Measurements from ENCODE around the gene CAPN2.

Gene CAPN2

DNA sequence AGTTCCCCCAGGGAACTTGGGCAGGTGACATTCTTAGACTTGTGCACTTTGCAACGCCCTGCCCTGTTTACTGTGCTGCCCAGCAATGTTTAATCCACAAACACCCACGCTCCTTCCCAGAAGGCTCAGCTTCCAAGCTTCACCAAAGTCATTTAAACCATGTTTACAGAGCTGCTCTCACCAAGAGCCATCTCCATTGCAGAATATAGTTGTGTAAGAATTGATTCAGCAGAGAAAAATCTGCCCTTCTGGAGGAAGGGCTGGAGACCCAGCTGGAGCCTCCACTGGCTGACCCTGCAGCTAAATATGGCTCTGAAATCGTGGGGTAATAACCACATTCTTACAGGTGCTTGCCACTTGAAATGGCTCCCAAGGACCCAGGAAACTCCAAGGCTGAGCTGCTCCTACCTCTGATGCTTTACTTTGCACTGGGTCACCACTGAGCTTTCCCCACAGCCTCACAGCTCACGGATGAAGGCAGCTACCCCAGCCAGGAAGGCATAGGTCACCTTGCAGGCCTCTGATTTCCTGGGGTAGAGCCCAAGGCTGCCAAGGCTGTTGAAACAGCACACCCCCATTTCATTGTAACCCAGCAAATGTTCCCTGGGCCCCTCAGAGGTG lies 8.7 kb downstream of the CAPN2 start:
- TF ChIP-seq, protein P1, sequence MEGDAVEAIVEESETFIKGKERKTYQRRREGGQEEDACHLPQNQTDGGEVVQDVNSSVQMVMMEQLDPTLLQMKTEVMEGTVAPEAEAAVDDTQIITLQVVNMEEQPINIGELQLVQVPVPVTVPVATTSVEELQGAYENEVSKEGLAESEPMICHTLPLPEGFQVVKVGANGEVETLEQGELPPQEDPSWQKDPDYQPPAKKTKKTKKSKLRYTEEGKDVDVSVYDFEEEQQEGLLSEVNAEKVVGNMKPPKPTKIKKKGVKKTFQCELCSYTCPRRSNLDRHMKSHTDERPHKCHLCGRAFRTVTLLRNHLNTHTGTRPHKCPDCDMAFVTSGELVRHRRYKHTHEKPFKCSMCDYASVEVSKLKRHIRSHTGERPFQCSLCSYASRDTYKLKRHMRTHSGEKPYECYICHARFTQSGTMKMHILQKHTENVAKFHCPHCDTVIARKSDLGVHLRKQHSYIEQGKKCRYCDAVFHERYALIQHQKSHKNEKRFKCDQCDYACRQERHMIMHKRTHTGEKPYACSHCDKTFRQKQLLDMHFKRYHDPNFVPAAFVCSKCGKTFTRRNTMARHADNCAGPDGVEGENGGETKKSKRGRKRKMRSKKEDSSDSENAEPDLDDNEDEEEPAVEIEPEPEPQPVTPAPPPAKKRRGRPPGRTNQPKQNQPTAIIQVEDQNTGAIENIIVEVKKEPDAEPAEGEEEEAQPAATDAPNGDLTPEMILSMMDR (IDR thresholded peaks at IDR 0.05; ENCODE audit: low read depth, low read length), result no peak
- peak; percentile 85 for DNase-seq (ENCODE audit: extremely low read depth, low read depth)

- TF ChIP-seq, protein P1 (IDR thresholded peaks at IDR 0.05; ENCODE audit: low read depth, low read length), result no peak
- no peak for DNase-seq (ENCODE audit: extremely low read depth, low read depth)
Measured at GRCh38 chr1:223721658-223722607, 9.6 kb downstream of the CAPN2 start.

- TF ChIP-seq, protein P1 (IDR thresholded peaks at IDR 0.05; ENCODE audit: low read depth, low read length), result no peak
- DNase-seq (ENCODE audit: extremely low read depth, low read depth), result no peak
Measured at GRCh38 chr1:223723351-223723904, 11.1 kb downstream of the CAPN2 start.

GRCh38 chr1:223724376-223724775 lies 12.0 kb downstream of the CAPN2 start:
- TF ChIP-seq, protein P1 (IDR thresholded peaks at IDR 0.05; ENCODE audit: low read depth, low read length), result no peak
- DNase-seq (ENCODE audit: extremely low read depth, low read depth), result no peak

DNA sequence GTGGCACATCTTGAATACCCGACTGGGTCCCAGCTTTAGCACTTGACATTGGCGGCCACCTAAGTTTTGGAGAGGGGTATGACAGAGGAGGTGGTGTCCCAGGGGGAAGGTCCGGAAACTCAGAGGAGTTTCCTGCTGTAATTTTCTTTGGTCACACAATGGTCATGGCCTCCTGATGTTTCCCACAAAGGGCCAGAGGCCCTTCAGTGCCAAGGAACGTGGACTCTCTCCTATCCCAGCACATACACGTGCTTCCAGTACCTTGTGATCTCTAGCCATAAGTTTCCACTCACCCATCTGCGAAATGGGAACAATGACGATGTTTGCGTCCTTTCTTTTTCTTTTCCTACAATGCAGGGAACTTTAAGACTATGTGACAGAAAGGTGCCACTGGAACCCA lies 13.2 kb downstream of the CAPN2 start:
- TF ChIP-seq, protein P1 (IDR thresholded peaks at IDR 0.05; ENCODE audit: low read depth, low read length), result no peak
- no peak for DNase-seq (ENCODE audit: extremely low read depth, low read depth)

- TF ChIP-seq, protein P1 (IDR thresholded peaks at IDR 0.05; ENCODE audit: low read depth, low read length), result no peak
Measured at GRCh38 chr1:223726380-223727001, 14.2 kb downstream of the CAPN2 start.

More at GRCh38 chr1:223726380-223727001, 14.2 kb downstream of the CAPN2 start:
- peak; percentile 84 for DNase-seq (ENCODE audit: extremely low read depth, low read depth)

Data from AG09319 (cell line).